Measurements from ENCODE around the gene IL6ST.

Gene IL6ST

GRCh38 chr5:55925712-55926111 is 69.1 kb downstream of the IL6ST start:
- no peak overlapping the region for H3K4me2 ChIP-seq (ENCODE audit: low read length)
- H3K9me2 ChIP-seq (ENCODE audit: low read depth, low read length): no peaks in the 10 kb centered on the region
- H3F3A ChIP-seq (ENCODE audit: insufficient read depth, low read length): no peaks in the 10 kb centered on the region
- no peak overlapping the region for H2AFZ ChIP-seq (ENCODE audit: low read length)
- no peak overlapping the region for H3K4me3 ChIP-seq (ENCODE audit: low read depth, low read length, poor library complexity, severe bottlenecking)
- H4K20me1 ChIP-seq (ENCODE audit: insufficient read depth, low read length): no peaks in the 10 kb centered on the region
- TF ChIP-seq CTCF (IDR thresholded peaks at IDR 0.05; ENCODE audit: low read length) (no peak), EZH2 (IDR thresholded peaks at IDR 0.05; ENCODE audit: borderline replicate concordance, low read length) (no peak)
- no peak overlapping the region for H3K9ac ChIP-seq (ENCODE audit: low read length)
- no peaks in the 10 kb centered on the region for H3K79me2 ChIP-seq (ENCODE audit: insufficient read depth, low read length)
- H3K36me3 ChIP-seq (ENCODE audit: insufficient read depth, low read length): no peaks in the 10 kb centered on the region
- H3K27ac ChIP-seq (ENCODE audit: low read depth, low read length, poor library complexity, severe bottlenecking): no peak overlapping the region
- no peaks in the 10 kb centered on the region for H3K9me3 ChIP-seq (ENCODE audit: low read length)
- H3K4me1 ChIP-seq (ENCODE audit: insufficient read depth, low read length, severe bottlenecking): no peaks in the 10 kb centered on the region
- H3K27me3 ChIP-seq (ENCODE audit: insufficient read depth, low read length): no peaks in the 10 kb centered on the region

GRCh38 chr5:55925181-55925580 is 69.6 kb downstream of the IL6ST start:
- no peak overlapping the region for H3K4me3 ChIP-seq (ENCODE audit: low read depth, low read length, poor library complexity, severe bottlenecking)
- H4K20me1 ChIP-seq (ENCODE audit: insufficient read depth, low read length): no peaks in the 10 kb centered on the region
- no peaks in the 10 kb centered on the region for H3K27me3 ChIP-seq (ENCODE audit: insufficient read depth, low read length)
- H3K9me2 ChIP-seq (ENCODE audit: low read depth, low read length): no peaks in the 10 kb centered on the region
- H3K9me3 ChIP-seq (ENCODE audit: low read length): no peaks in the 10 kb centered on the region
- H3K4me2 ChIP-seq (ENCODE audit: low read length): no peak overlapping the region
- no peaks in the 10 kb centered on the region for H3K36me3 ChIP-seq (ENCODE audit: insufficient read depth, low read length)
- H3K4me1 ChIP-seq (ENCODE audit: insufficient read depth, low read length, severe bottlenecking): no peaks in the 10 kb centered on the region
- no peaks in the 10 kb centered on the region for H3F3A ChIP-seq (ENCODE audit: insufficient read depth, low read length)
- no peak overlapping the region for H3K27ac ChIP-seq (ENCODE audit: low read depth, low read length, poor library complexity, severe bottlenecking)
- H2AFZ ChIP-seq (ENCODE audit: low read length): no peak overlapping the region
- H3K79me2 ChIP-seq (ENCODE audit: insufficient read depth, low read length): no peaks in the 10 kb centered on the region
- H3K9ac ChIP-seq (ENCODE audit: low read length): no peak overlapping the region
- TF ChIP-seq CTCF (IDR thresholded peaks at IDR 0.05; ENCODE audit: low read length) (no peak), EZH2 (IDR thresholded peaks at IDR 0.05; ENCODE audit: borderline replicate concordance, low read length) (no peak)

- no peaks in the 10 kb centered on the region for H4K20me1 ChIP-seq (ENCODE audit: insufficient read depth, low read length)
- no peaks in the 10 kb centered on the region for H3K9me2 ChIP-seq (ENCODE audit: low read depth, low read length)
- no peak overlapping the region for H3K27ac ChIP-seq (ENCODE audit: low read depth, low read length, poor library complexity, severe bottlenecking)
- H3K4me1 ChIP-seq (ENCODE audit: insufficient read depth, low read length, severe bottlenecking): no peaks in the 10 kb centered on the region
- H3K4me2 ChIP-seq (ENCODE audit: low read length): no peak overlapping the region
- H3K27me3 ChIP-seq (ENCODE audit: insufficient read depth, low read length): no peaks in the 10 kb centered on the region
- H3K4me3 ChIP-seq (ENCODE audit: low read depth, low read length, poor library complexity, severe bottlenecking): no peak overlapping the region
- H3K36me3 ChIP-seq (ENCODE audit: insufficient read depth, low read length): no peaks in the 10 kb centered on the region
- no peaks in the 10 kb centered on the region for H3K9me3 ChIP-seq (ENCODE audit: low read length)
- no peaks in the 10 kb centered on the region for H3K79me2 ChIP-seq (ENCODE audit: insufficient read depth, low read length)
- no peaks in the 10 kb centered on the region for H3F3A ChIP-seq (ENCODE audit: insufficient read depth, low read length)
- no peak overlapping the region for H2AFZ ChIP-seq (ENCODE audit: low read length)
- TF ChIP-seq CTCF (IDR thresholded peaks at IDR 0.05; ENCODE audit: low read length): no peak
- TF ChIP-seq EZH2 (IDR thresholded peaks at IDR 0.05; ENCODE audit: borderline replicate concordance, low read length): no peak
- no peak overlapping the region for H3K9ac ChIP-seq (ENCODE audit: low read length)
Observed at GRCh38 chr5:55924744-55925143, 70.0 kb downstream of the IL6ST start.
